Measurements from ENCODE around the gene LRP2BP.
"Not testable (repeated sequence)": the region's sequence is repeated elsewhere in the genome, so short reads cannot be mapped to it uniquely, and the experiment has no call there.

The LRP2BP gene

GRCh38 chr4:185394568-185395237, 1.0 kb downstream of the LRP2BP start:
- DNase-seq, result no peak

GRCh38 chr4:185392156-185392555, 3.6 kb downstream of the LRP2BP start:
- DNase-seq, result no peak

GRCh38 chr4:185390941-185391340, 4.8 kb downstream of the LRP2BP start:
- DNase-seq, result no peak

GRCh38 chr4:185387957-185388356, 7.8 kb downstream of the LRP2BP start:
- DNase-seq, result no peak

GRCh38 chr4:185384930-185385331, 10.8 kb downstream of the LRP2BP start:
- no peak for DNase-seq

- no peak for DNase-seq
These were observed 11.7 kb downstream of the LRP2BP start for GRCh38 chr4:185384061-185384460.

- no peak for DNase-seq
These were observed 12.3 kb downstream of the LRP2BP start for GRCh38 chr4:185383451-185383850.

- DNase-seq, result no peak
These were observed 13.0 kb downstream of the LRP2BP start for GRCh38 chr4:185382754-185383153.

- DNase-seq, result no peak
These were observed 14.2 kb downstream of the LRP2BP start for GRCh38 chr4:185381288-185382196.

GRCh38 chr4:185380320-185380719, 15.4 kb downstream of the LRP2BP start:
- no peak for DNase-seq

GRCh38 chr4:185379326-185380295, 16.1 kb downstream of the LRP2BP start:
- DNase-seq, result no peak

- no peak for DNase-seq
These were observed 17.5 kb downstream of the LRP2BP start for GRCh38 chr4:185378264-185378663.

- no peak for DNase-seq
These were observed 21.2 kb downstream of the LRP2BP start for GRCh38 chr4:185374573-185374972.

- DNase-seq, result no peak
These were observed 21.7 kb downstream of the LRP2BP start for GRCh38 chr4:185374027-185374426.

GRCh38 chr4:185371702-185372101, 24.0 kb downstream of the LRP2BP start:
- no peak for DNase-seq

- DNase-seq, result no peak
These were observed 25.3 kb downstream of the LRP2BP start for GRCh38 chr4:185370268-185370949.

GRCh38 chr4:185369731-185370130, 26.0 kb downstream of the LRP2BP start:
- DNase-seq, result no peak

- DNase-seq, result no peak
These were observed 30.8 kb downstream of the LRP2BP start for GRCh38 chr4:185364886-185365285.

GRCh38 chr4:185363251-185363650, 32.5 kb downstream of the LRP2BP start:
- no peak for DNase-seq

- DNase-seq, result not testable (repeated sequence)
These were observed 33.2 kb downstream of the LRP2BP start for GRCh38 chr4:185362570-185362969.

GRCh38 chr4:185361872-185362271, 33.9 kb downstream of the LRP2BP start:
- no peak for DNase-seq

- DNase-seq, result no peak
These were observed 35.8 kb downstream of the LRP2BP start for GRCh38 chr4:185359767-185360446.

All from NCI-H774 (cell line).